GM21528 (cell line): Measurements from ENCODE around the gene ZNF407.
A peak's percentile ranks its signal among the peaks of the same experiment; 100 is the strongest.

Experiments
- ATAC-seq: cut with Tn5 transposase; IDR thresholded peaks from one replicate; pipeline ENCODE4 v1.9.1; 2021; ENCODE audit warnings: mild to moderate bottlenecking, moderate library complexity; ENCODE audit not compliant: unreplicated experiment, low FRiP score

The ZNF407 gene

DNA sequence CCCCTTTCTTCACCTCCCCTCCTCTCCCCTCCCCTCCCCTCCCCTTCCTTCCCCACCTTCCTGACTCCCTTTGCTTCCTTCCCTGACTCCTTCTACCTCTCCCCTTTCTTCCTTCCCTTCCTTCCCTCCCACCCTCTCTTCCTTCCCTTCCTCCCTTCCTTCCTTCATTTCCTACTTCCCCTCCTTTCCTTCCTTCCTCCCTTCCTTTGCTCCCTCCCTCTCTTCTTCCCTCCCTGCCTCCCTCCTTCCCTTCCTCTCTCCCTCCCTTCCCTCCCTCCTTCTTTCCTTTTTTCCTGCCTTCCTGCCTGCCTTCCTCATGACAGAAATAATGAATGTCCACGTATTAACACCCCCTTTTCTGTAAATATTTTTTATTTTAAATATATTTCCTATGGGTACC is 260.2 kb downstream of the ZNF407 start:
- no peak for ATAC-seq

DNA sequence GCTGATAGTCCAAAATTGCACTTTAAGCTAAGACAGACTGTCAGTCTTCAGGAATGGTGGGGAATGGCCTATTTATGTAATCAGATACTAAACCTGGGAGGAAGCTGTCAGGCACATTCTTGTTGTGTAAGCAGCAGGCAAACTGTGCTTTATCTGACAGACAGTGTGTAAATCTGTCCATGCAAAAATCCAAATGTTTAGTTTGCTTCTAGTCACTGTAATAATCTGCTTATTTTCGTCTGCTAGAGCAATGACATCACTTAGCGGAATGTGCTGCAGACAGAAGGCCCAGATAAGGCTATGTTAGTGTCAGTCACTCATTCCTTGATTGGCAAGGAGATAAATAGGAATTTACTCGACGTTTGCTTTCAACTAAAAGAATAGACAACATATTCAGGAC is 263.5 kb downstream of the ZNF407 start:
- ATAC-seq, result no peak

DNA sequence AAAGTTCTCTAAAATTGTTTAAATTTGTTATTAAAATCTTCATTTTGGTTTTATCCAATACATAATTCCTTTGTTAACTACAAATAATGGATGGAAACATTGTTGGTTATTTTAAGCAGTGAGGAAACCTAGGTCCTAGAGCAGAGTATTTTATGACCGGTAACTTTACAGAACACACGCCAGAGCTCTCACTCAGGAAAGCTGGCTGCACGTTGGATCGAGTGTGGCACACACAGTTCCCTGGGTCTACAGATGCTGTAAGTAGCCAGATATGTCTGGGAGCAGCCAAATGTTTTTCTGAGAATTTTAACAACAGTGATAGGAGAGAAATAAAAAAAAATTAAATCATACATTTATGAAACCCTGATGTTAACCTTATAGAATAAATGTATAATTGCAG is 264.4 kb downstream of the ZNF407 start:
- ATAC-seq, result no peak

DNA sequence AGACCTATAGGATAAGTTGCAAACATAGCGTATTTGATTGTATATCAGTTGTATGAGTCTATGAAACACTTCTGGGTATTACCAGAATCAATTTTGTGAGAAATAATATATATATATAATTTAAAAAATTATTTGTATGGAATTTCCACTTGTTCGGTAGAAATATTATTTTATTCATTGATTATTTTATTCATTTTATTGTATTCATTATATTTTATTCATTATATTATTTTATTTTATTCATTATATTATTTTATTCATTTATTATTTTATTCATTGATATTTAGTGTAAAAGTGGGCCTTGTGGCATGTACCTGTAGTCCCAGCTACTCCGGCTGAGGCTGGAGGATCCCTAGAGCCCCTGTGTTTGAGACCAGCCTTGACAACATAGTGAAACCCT is 268.9 kb downstream of the ZNF407 start:
- ATAC-seq, result no peak

DNA sequence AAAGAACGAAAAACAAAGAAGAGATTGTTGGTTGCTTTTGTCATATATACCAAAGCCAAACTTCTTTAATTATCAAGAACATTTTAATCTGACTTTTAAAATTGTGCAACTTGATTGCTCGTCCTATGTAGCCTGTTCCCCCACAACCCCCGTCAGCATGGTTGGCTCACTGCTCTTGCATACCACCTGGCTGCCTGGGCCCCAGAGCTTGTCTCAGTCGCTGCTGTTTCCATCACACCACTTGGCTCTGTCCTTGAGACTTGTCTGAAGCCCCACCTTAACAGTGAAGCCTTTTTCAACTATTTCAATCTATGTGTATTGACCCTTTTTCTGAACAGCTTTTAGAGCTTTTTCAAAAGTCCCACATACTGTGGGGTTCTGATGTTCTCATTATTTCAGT is 270.8 kb downstream of the ZNF407 start:
- ATAC-seq, result no peak

DNA sequence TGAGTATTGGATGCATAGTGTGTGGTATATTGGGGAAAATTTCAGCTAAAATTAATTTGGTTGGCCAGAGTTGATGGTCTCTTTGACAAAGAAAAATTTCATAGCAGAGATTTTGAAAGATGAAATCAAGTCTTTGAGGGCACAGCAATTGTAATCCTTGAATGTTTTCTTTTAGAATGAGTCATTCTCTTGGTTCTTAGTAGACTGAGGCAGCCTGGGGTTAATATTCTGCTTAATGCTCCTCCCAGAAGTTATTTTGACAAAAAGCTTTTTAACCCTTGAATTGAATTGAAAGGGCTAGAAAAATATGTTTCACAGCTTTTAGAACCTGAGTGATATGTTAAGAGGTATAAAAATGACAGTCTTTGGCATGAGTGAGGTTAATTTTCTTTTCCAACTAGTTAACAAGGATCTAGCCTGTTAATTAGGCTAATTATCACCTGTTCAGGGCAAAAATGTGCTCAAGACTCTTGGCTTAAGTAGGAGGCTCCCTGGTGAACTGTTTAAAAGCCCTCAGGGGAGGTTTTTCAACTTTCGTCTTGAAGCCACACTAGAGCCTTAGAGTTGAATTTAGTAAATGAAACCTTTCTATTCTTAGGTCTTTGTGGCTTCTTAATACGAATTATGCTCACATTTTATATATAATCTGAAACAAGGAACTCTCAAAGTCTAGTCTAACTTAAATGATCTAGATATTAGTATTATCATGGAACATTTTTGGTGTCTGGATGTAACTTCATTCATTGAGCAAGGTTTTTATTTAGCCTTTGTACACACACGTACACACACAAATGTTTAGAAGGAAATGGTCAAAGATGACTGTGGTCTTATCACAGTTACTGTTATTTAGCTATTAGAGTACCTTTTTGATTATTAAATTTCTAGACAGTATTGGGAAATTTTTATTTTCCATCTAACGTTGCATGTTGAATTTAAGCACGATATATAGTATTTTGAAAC is 272.5 kb downstream of the ZNF407 start:
- peak; percentile 94 for ATAC-seq

DNA sequence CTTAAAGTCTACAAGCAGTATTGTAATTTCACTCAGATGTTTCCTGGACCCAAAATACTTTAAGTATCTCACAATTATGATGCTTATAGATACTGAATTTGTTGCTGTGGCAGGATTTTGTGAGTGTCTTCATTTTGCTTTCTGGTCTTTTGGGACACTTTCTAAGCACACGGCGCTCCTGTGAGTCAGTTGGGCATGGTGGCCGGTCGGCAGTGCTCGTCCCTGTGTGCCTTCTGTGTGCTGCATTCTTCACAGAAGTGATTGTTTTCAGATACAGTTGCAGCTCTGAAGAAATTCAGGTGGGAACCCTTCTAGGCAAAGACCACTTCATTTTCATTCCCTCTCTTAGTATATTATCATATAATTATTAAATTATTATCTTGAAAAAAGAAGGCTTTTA is 273.3 kb downstream of the ZNF407 start:
- no peak for ATAC-seq

DNA sequence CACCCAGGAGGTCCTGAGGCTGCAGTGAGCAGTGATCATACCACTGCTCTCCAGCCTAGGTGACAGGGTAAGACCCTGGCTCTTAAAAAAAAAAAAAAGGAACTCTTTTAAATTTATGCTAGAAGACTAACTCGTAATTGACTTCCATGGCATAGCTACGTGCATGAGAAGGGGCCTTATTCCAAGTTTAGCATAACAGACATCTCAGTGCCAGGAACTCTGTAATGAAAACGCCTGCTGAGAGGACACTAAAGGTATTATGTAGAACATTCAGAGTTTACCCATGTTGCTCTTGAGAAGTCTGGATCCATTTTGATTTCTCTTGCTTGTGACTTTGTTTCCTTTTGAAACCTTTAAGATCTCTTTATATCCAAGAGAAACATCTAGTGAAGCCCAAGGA is 276.0 kb downstream of the ZNF407 start:
- ATAC-seq, result no peak

DNA sequence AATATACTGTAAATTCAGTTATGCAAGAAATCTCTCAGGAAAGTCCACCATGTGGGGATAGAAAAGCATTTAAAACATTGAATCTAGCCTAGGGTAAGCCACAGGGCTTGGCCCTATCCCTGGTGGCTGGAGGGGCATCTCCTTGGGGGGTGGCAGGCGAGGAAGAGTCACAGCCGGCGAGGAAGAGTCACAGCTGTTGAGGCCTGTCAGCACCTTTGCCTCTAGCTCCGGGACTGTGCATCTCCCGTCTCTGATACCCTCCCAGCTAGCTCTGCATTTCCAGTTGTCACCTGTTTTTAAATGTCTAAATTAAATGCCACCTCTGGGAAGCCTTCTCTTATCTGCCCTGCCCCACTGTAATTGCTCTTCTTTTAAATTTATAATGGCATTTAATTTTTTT is 276.7 kb downstream of the ZNF407 start:
- ATAC-seq, result no peak

DNA sequence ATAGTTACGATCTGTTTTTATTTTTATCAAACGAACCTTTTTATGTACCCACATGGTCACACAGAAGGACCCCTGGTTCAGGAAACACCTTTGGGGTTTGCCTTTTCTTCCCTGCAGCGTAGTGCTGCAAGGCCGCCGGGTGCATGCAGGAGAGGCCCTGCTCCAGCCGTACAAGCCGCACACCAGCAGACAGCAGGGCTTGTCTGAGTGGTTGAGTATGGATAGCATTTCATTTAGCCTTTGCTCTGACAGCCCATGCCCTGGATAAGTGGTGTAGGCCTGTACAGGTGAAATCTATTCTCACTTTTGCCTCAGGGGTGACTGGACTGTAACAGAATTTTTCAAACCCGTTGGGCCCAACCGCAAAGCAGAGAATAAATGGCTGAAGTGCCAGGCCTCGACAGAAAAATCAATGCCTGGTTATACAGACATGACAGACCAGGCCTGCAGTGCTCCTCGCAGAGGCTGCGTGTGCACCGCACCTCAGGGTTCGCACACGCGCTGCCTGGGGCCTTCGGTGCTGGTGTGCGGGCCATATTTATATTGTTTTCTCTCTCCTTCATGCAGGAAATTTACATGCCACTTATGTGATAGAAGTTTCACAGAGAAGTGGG is 279.1 kb downstream of the ZNF407 start:
- ATAC-seq, result no peak

DNA sequence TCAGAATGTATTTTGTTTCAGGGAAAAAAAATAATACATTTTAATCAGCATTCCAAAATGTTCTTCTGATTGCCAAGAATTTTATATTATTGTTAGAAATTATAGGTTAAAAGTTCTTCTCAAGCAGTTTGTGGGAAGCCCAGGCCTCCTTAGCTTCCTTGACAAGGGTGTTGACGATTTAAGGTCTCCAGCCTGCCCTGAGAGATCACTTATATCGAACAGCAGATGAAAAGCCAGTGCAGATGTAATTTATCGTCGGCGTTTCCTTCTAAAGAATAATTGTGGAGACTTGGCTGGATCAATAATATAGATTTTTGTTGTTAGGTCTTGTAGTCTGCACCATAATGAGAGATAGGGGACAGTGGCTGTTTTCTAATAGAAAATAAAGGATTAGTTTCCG is 280.6 kb downstream of the ZNF407 start:
- no peak for ATAC-seq

DNA sequence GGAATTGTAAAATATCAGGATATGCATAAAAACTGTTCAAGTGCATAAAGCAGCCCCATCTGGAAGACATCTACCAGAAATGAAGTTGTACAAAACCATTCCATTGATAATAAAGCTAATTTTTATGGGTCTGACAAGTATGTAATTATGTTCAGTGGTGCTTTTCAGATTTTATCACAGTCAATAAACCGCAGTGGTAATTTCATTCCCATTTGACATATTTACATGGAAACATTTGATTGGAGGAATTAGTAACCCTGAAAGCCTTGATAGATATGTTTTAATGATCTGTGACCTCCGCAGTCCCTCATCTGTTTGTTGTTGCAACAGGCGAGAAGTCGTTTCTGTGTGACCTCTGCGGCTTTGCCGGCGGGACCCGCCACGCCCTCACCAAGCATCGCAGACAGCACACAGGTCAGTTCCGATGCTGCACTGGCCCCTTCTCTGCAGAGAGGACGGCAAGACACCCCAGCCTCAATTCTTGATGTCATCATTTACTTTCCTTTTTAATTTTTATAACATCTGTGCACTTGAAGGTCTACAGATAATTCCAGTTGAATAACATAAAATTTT is 283.1 kb downstream of the ZNF407 start:
- ATAC-seq, result no peak

DNA sequence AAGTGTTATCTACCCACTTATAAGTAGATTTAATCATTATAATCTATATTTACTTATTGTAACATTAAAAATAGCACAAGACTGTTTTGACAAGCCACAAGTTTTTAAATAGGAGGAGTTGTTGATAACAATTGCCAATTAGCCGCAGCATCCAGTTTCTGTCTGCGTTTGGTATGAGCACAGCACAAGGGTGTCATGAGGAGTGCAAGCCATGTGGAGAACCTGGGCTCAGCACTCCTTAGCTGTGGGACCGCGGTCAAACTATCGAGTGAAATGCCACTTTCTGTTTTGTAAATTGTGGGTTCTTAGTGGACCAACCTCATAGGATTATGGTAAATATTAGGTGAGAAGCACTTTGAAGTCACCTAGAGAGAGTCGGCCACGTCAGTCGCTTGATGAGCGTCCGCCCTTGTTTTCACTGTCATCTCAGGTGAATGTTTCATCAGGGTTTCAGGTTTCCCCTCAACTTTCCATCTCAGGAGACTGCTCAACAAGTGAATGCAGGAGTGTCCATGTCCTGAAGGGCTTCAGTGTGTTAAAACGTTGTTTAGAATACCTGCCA is 294.5 kb downstream of the ZNF407 start:
- ATAC-seq, result no peak

DNA sequence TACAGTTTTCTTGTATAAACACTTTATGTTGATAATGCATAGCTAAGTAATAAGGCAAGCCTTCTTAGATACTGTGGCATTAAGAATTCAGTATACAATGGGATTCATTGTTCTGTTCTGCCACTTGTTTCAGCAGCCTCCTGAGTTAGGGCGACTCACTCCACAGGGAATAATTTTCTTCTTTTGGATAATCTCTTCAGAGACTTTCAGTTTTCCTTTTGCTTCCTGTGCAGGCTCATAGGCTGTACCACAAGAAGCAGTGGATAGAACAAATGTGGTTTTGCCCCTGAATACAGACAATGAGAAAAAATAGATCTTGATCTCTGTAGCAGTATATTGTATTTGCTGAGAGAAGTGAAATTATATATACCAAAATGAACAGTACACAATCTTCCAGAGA is 298.0 kb downstream of the ZNF407 start:
- ATAC-seq, result no peak

DNA sequence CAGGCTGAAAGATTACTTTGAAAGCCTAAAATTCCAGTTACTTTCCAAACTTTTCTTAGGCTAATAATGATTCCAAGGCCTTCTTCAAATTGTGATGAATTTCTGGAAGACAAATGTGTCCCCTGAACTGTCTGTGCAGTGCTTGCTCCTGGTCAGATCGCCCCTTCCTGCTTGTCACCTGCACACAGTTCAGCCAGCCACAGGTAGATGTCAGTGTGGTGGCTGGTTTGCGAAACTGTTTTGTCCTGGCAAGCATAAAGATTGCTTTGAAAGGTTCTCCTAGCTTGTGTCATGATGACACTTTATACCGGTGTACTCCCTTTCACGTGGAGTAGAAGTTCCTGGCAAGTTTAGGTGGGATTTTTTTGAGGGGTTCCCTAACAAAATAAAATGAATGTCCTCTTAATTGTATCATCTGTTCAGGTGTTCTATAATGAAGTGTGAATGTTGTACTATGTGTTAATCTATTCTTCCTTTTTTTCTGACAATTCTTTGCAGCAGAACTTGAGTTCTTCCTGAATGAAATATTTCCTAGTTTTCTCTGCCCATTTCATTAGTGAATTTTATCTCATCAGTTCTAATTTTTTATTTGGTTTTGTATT is 298.8 kb downstream of the ZNF407 start:
- ATAC-seq, result peak; percentile 70

DNA sequence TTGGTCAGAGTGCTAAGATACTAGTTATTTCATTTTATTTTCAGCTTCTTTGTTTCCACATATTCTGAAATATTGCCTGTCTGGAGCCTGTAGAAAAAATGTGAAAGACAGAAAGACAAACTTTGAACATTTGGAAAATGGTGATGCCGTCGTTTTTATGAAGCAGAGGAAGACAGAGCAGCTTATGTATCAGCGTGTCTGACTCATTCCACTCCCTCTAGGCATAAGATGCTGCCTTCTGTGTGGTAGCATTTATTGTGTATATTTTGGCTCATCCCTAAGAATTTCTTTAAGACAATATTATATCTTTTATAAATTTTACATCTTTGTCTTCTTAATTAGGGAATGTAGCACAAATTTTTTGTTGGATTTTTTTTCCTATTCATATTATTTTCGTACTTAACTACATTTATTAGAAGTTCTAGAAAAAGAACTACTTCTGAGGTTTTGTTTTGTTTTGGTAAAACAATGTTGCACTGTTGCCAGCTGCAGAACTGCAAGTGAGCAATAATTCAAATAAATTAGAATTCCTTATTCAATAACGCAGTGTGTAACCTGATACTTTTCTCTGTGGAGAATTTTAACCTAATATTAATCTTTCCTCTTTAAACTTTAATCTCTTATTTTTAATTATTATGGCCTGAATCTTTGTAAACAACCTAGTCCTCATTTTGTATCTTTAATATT is 300.4 kb downstream of the ZNF407 start:
- ATAC-seq, result no peak

DNA sequence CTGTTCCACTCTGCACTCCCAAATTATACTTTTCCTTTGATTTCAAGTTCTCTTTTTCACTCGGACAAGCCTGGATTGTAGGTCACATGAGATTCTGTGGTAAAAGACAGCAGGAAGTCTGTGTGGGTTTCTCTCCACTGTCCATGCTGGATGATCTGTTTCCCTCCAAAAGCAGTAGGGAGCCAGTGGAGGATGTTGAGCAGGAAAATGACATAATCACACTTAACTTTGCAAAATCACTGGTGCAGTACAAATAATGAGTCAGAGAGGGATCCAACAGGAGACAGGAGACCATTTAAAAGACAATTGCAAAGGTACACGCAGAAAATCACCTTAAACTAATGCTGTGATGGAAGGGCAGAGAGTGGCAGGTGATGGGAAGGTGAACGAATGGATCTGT is 301.3 kb downstream of the ZNF407 start:
- ATAC-seq, result no peak

DNA sequence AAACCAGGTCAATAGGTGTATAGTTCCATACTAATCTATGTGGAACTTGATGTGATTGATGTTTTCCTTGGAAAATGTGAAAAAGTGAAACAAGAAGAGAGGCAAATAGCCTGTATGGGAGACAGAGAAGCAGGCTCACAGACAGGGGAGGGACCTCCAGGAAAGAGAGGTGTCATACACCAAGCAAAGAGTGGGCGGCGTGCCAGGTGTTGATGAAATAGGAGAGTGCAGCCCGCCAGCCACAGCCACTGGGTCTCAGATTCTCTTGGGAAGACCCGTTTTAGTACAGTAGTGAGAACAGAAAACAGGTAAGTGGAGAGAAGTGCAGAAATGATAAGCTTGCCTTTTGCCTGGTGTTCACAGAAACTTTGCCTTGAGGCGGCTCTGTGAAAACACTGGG is 301.9 kb downstream of the ZNF407 start:
- no peak for ATAC-seq

DNA sequence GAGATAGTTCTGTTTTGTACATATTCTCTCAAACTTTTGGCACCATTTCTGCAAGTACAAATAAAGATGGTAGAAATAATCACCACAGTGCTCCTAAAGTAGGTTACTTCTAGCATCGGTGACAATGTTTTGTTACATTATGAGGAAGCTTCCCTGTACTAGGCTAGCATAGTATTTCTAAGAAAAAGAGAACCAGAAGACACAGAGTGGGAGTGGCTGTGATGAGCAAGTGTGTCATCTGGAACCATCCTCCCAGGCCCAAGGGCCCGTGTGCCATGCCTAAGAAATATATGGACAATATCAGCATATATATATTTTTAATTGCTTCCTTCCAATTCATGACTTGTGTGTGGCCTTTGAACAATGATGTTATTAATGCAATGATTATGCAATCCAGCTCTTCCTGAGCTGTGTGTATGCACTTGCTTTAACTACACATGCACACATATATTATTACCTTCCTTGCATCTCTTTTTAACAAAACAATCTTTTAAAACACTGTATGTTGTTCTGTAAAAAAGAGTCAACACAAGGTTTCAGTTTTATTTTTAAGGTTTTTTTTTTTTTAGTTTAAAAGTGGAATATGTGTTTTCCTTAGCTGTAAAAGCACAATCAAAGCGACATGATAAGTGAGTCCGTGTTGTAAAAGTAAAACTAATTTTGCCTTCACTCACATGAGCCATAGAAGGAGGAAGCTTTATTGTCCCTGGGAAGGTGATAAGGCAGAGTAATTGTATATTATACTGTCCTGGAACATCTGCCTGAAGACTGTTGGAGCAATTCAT is 303.9 kb downstream of the ZNF407 start:
- no peak for ATAC-seq

DNA sequence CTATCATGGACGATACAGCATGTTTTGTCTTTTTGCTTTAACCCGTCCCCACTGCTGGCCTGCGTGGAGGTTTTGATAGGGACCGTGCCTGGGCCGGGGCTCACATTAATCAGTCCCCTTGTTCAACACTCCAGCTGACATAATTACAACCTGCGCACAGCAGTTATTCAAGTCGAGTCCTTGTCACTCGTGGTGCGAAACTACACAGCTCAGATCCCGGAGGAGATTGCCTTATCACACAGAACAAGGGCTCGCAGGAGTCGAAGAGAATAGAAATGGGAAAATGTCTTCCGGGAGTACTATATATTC is 304.4 kb downstream of the ZNF407 start:
- no peak for ATAC-seq
